ENCODE results near the gene ILDR1.

DNA sequence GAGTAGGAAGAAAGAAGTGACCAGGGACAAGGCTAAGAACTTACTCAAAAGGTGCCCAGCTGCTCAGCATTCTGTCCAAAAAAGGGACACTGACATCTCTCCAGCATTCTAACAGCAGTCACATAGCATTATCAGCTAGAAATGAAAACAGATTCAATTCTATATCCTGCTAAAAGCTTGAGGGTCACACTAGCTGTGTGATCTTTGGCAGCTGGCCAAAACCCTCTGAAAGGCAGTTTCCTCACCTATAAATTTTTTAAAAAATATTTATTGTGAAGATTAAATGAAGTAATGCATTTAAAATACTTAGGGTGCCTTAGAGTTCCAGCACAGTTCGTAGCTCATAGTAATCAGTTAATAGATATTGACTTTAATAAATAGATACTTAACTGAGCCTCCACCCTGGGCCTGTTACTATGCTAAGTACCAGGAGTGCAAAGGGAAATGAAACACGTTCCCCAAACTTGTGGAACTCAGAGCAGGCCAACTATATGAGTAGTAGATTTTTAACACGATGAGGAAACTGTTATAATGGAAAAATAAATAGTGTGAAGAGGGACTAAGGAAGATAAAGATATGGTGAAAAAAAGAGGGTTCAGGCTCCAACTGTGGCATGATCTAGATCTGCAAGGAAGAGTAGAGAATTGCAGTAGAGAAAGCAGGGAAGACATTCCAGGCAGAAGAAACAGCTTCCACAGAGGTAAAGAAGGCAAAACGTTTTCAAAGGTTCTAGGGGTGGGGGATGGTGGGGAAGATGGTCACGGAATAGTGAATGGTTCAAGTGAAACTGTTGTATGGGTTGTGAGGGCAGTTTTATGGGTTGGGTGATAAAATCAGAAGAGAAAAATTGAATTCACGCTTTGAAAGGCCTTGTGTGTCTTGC lies 44.5 kb upstream of the ILDR1 start:
- TF ChIP-seq, protein P1, sequence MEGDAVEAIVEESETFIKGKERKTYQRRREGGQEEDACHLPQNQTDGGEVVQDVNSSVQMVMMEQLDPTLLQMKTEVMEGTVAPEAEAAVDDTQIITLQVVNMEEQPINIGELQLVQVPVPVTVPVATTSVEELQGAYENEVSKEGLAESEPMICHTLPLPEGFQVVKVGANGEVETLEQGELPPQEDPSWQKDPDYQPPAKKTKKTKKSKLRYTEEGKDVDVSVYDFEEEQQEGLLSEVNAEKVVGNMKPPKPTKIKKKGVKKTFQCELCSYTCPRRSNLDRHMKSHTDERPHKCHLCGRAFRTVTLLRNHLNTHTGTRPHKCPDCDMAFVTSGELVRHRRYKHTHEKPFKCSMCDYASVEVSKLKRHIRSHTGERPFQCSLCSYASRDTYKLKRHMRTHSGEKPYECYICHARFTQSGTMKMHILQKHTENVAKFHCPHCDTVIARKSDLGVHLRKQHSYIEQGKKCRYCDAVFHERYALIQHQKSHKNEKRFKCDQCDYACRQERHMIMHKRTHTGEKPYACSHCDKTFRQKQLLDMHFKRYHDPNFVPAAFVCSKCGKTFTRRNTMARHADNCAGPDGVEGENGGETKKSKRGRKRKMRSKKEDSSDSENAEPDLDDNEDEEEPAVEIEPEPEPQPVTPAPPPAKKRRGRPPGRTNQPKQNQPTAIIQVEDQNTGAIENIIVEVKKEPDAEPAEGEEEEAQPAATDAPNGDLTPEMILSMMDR (IDR thresholded peaks at IDR 0.05; ENCODE audit: poor library complexity) = no peak
- TF ChIP-seq EZH2 (IDR thresholded peaks at IDR 0.05; ENCODE audit: borderline replicate concordance) (no peak), EZH2phosphoT487 (IDR thresholded peaks at IDR 0.05; ENCODE audit: low read depth, severe bottlenecking, unreplicated experiment) (no peak)
